ENCODE results near the gene C2orf68.
"Not testable (repeated sequence)": the region's sequence is repeated elsewhere in the genome, so short reads cannot be mapped to it uniquely, and the experiment has no call there.

C2orf68 gene, protein sequence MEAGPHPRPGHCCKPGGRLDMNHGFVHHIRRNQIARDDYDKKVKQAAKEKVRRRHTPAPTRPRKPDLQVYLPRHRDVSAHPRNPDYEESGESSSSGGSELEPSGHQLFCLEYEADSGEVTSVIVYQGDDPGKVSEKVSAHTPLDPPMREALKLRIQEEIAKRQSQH

DNA sequence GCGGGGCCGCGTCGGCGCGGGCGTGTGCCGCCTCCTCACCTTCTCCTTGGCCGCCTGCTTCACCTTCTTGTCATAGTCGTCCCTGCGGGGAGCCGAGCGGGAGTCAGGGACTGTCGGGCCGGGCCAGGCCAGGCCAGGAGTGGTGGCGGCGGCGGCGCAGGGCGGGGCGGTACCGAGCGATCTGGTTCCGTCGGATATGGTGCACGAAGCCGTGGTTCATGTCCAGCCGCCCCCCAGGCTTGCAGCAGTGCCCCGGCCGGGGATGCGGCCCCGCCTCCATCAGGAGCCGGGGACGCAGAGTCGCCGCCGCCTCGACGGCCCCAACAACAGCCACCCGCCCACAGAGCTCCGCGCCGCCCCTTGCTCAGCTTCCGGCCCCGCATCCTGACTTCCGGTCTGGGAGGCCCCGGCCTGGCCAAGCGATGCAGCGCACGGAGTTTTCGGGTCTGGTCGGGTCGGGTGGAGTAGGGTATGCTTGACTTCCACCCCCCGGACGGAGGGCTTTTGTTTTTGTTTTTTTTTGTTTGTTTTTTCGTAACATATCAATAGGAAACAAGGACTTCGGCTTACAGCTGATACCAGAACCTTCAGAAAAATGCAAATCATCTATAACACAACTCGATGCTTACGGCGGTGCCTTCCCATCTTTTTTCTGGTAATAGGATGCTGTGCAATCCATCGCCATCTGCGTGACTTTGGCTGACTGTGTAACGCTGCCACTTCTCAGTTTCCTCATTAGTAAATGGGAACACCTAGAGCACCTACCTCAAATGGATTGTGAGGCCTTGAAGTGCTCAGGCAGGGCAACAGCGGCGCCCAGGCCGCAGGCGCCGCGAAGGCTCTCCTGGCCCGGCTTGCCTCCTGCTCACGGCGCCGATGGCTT is at the start of gene C2orf68:
C2orf68 (minus strand) TSS at position 362 of the 883 bp plus-strand sequence; CDS start at position 280, 82 bp downstream.
- DNase-seq, result peak; percentile 84 to 85

DNA sequence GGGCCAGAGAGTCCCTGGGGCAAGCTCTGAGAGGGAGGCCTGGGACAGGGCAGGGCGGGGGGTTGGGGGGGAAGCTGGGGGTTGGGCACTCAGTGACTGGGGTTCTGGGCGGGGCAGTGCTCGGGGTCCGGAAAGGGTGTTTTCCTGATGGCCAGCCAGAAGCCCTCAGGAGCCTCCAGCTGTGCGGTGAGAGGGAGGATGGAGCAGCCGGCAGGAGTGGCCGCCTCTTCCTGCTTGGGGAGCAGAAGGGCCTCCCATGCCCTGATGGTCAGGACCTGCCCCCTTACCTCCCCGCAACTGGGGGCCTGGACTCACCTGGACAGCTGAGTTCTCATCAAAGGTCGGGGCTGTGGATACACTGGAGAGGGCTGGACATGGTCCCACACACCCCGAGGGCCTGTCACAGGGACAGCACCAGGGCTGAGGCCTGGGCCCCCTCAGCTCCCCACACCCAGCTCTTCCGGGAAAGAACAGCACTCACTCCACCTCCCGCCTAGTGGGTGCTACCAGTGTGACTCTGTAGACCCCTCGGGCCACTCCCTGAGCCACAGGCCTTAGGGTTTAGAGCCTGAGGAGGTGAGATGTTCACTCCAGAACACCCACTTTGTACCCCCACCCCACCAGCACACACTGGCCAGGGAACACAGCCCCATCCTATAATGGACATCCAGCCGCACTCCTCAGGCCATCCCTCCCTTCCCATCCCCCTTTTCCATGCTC is 49.4 kb upstream of the C2orf68 start:
- no peak for DNase-seq

DNA sequence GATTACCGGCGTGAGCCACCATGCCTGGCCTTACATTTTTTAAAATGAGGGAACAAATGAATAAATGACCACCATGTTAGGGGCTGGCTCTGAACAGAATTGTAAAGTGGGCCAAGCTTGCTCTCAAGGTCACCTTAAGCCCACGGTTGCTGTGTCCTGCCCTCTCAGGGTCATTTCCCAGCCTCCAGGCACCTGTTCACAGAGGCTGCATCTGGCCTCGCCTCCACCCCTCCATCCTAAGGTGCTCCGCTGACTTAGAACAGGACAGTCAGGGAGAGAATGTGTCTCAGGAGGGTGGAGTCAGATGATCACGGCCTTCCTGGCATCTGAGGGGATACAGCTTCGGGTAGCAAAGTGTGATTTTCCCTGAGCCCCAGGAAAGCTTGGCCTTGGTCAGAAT is 48.9 kb upstream of the C2orf68 start:
- no peak for DNase-seq

DNA sequence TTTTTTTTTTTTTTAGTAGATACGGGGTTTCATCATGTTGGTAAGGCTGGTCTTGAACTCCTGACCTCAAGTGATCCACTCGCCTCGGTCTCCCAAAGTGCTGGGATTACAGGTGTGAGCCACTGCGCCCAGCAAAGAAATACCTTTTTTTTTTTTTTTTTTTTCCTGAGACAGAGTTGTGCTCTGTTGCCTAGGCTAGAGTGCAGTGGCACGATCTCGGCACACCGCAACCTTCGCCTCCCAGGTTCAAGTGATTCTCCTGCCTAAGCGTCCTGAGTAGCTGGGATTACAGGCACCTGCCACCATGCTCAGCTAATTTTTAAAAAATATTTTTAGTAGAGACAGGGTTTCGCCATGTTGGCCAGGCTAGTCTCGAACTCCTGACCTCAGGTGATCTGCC is 48.4 kb upstream of the C2orf68 start:
- not testable (repeated sequence) for DNase-seq

DNA sequence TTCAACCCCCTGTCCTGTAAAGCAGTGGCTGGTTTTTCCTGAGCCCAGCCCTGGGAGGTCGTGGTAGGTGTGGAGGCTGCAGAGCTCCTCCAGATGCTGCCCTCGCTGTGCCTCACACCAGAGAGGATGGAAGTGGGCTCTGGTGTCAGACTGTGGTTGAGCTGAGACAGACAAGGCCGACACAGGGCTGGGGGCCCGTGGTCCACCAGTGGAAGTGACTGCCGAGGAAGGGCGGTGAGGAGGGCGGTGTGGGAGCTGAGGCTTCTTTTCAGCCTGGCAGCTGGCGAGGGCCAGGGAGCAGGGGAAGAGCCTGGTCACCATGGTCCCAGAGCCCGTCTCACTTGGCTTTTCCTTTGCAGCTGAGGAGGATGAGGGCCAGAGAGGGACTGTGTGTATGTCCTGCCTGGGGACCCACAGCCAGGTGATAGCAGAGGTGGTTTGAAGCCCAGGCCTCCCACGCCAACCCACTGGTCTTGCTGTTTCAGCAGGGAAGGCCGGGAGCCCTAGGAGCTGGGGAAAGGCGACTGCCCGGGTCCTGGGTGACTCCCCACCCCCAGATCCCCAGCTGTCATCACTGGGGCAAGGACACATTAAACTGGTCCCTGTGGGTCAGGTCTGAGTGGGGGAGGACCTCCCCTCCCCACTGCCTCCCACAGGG is 47.6 kb upstream of the C2orf68 start:
- DNase-seq, result no peak

DNA sequence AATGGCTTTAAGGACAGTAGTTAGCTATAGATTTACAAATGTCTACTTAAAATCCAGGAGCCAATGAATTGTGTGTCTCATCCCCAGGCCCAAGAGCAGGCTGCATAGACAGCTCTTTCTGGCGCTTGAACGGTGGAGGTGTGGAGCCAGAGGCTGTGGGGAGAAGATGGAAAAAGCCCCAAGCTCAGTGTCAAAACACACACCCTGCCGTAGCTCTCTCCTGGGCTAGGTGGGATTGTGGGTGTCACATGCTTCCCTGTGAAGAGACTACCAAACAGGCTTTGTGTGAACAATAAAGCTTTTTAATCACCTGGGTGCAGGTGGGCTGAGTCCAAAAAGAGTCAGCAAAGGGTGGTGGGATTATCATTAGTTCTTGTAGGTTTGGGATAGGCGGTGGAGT is 45.5 kb upstream of the C2orf68 start:
- DNase-seq, result not testable (repeated sequence)

DNA sequence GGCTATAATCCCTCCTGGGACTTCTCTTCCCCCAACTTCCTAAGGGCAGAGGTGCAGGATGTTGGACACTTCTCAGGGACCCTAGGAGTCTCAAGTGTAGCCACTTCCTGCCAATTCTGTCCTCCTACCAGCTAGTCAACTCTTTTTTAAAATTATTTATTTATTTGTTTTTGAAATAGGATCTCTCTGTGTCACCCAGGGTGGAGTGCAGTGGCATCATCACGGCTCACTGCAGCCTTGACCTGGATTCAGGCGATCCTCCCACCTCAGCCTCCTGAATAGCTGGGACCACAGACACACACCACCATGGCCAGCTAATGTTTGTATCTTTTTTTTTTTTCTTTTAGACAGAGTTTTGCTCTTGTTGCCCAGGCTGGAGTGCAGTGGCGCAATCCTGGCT is 44.6 kb upstream of the C2orf68 start:
- no peak for DNase-seq

DNA sequence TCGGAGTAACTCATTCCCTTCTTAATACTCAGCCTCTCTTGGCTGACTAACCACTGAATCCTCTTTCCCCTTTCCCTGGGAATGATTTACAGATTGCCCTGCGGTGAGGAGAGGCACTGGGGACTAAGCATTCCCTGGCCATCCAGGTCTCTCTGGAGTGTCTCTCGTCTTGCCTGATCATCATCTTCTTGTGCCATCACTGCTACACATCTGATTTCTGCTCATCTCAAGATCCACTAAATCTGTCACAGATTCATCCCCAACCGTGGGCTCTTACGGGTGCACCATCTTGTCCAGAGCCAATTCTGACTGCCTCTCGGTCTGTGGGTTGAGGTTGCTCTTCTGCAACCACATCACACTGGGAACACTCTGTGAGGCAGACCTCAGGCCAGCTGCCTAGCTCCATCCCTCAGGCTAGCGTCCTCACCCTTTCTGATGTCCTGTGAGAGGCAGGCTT is 44.1 kb upstream of the C2orf68 start:
- DNase-seq, result no peak

DNA sequence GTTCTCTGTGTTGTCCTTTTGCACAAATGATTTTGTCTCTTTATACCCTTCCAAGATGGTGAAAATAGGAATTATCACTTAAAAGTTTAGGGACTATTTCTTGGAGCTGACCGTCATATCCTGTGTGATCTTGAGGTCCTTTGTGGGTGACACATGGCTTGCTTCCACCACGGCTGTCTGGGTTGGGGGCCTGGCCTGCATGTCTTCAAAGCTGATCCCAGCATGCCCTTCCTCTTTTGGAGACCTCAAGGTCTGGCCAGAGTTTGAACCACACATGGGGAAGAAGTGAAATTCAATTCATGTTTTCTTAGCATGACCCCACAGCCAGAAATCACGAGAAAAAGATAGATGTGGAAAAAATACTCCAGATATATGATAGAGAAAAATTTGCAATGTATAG is 42.1 kb upstream of the C2orf68 start:
- DNase-seq, result no peak

DNA sequence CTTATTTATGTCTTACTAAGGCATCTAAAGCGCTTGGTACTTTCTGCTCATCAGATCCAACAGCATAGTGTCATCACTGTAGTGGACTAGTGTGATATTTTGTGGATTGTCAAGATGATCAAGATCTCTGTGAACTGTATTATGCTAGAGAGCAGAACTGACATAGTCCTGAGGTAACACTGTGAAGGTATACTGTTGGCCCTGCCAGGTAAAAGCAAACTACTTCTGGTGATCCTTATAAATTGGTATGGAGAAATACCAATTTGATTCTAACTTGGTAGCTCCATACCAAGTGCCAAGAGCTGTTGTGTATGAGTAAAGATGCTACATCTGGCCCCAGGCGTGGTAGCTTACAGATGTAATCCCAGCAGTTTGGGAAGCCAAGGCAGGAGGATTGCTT is 40.2 kb upstream of the C2orf68 start:
- DNase-seq, result no peak

DNA sequence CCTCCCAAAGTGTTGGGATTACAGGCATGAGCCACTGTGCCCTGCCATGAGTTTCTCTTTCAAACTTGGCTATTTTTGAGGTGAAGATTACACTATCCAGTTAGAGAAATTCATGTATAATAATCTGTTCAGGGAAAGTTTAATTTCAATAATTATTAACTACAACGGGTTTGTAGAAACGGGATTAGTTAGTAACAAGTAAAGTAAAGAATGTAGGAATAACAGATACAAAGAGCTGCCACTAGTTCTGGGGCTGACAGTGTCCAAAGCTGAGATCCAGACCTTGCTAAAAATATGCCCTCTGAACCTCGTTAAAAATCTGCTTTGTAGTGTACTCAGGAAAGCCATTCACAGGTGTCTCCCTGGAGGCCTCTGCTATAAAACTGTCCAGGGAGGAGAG is 39.2 kb upstream of the C2orf68 start:
- no peak for DNase-seq

DNA sequence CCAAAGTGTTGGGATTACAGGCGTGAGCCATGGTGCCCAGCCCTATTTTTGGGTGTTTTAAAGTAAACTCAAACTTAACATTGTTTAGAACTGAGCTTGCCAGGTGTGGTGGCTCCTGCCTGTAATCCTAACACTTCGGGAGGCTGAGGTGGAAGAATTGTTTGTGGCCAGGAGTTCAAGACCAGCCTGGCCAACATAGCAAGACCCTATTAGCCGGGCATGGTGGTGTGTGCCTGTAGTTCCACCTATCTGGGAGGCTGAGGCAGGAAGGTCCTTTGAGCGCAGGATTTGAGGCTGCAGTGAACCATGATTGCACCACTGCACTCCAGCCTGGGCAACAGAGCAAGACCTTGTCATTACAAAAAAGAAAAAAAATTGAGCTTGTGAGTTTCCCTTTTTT is 38.6 kb upstream of the C2orf68 start:
- DNase-seq, result no peak

DNA sequence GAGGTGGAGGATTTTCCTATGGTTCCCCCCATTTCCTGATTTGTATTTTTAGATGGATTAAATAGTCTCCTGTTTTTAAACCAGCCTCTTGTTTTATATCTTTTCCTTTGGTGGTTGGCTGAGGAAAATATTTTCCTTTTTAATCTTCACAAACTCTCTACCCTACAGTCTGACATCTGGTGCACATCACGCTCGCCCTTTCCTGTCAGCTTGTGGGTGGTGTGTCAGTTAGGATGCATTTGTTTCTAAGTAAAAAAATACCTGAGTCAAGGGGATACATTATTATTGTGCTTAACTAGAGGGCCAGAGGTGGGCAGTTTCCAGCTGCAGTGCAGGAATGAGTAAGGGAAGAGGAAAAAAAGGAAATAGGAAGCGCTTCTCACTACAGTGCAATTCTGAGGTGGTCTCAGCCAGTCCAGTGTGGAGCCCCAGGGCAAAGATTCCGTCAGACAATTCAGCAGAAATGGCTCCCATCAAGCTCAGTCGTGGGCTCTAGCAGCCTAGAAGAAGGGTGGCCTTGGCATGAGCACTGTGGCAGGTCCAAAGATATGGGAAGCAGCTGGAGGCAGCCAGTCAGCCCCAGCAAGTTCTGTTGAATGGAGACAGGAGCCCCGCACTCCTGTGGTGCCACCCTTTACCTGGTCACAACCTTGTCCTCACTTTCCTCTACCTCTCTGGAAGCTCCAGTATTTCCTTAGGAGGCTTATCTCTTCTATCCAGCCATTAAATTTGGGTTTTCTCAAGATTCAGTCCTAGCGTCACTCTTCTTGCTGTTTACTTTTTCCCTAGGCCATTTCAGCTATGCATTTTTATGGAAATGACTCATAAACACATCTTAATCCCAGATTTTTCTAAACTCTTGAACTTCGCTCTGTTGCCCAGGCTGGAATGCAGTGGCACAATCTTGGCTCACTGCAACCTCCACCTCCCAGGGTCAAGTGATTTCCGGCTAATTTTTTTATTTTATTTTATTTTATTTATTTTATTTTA is 37.6 kb upstream of the C2orf68 start:
- no peak for DNase-seq

DNA sequence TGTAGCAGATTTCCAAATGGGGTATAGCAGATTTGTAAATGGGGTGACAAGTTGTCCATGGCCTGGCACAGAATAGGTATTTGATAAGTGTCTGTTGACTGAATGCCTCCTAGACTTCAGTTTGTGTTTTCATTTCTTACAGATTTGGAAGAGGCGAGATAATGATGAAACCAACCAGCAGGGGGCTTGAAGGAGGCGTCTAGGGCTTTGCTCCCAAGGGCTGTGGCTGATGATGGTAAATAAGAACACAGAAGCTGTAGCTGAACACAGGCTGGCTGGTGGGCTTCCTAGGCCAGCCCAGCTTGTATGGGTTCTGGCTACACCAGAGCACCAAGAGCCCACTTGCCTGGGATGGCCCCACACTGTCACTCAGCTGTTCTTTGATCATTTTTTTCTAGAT is 36.8 kb upstream of the C2orf68 start:
- no peak for DNase-seq

DNA sequence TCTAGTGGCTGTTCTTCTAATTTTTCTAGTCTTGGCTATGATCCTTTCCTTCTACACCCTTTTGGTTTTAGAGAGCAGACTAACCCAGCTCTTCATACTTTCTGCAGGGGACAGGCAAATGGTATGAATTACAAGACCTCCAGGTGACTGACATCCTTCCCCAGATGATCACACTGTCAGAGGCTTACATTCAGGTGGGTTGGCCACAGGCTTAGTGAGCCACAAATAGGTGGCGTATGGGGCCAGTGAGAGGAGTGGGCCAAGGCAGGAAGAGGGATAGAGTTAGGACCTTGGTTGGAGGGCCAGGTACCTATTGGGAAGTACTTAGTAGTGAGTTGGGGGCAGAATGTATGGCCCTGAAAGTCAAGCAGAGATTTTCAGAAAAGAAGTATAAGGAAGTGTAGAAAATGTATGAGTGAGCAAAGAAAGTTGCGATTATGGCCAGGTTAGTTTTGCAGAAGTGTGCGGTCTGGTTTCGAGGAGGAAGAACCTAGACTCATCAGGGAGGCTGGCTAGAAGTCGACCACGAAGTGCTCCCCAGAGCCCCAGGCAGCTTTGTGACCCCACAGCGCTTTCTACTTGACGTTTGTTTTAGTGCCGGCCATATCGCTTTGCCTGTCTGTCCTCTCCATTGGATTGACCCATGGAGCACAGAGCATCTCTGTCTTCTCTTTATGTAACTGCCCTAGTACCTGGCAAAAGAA is 36.1 kb upstream of the C2orf68 start:
- peak in 1 of 2 donors; percentile 29 for DNase-seq

DNA sequence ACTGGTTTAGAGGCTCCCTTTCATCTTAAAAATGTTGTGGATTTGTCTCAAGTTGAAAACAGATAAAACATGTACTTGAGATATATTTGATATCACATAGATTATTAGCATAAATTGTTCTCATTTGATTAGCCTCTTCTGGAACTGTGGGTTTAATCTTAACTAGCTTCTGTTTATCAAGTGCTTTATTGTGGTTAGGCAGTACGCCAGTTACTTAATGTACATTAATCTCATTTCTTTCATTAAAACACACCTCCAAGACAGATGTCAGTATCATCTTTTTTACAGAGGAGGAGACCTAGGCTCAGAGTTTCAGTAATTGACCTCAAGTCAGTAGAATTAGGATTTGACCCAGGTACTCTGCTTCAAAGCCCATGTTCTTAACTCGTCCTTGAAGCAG is 34.3 kb upstream of the C2orf68 start:
- no peak for DNase-seq

DNA sequence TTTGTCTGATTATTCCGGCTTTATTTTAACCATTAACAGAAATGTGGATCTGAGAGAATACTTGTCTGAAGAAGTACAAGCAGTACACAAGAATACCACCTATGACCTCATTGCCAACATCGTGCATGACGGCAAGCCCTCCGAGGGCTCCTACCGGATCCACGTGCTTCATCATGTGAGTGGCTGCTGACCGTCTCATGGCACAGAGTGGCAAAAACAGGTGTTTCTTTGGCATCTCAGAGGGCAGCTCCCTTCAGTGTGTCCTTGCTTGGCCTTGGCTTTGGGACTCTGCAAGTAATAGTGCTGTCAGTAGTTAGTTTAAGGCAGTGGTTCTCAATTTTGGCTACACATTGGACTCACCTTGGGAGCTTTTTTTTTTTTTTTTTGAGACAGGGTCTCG is 33.0 kb upstream of the C2orf68 start:
- no peak for DNase-seq

DNA sequence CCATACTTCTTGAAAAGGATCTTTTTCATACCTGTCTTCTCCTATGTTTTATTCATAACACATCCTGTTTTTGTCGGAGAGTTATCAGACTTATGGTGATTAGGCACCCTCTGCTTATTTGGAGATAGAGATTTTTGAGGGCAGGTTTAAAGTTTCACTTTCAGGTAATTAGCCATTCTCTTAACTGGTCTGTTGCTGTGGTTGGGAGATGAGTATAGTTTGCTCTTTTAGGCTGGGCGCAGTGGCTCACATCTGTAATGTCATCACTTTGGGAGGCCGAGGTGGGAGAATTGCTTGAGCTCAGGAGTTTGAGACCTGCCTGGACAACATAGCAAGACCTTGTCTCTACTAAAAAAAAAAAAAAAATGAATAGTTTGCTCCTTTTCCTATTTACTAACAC is 30.9 kb upstream of the C2orf68 start:
- DNase-seq, result peak in 1 of 2 donors; percentile 12

DNA sequence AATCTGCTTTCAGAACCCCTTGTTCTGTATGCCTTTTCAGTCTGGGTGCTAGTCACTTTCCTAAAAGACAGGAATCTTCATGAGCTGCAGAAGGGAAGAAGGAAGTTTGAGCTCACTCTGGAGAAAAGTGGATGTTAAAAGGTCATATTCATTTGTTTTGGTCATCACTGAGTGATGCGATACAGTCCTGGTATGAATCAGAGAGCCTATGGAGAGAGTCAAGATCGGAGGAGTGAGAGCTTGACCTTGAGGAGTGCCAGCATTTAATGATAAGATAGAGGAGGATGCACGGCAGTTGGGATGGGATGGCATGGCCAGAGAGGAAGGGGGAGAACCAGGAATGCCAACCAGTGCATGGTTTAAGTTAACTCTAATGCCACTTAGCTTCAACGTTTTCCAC is 23.8 kb upstream of the C2orf68 start:
- no peak for DNase-seq

DNA sequence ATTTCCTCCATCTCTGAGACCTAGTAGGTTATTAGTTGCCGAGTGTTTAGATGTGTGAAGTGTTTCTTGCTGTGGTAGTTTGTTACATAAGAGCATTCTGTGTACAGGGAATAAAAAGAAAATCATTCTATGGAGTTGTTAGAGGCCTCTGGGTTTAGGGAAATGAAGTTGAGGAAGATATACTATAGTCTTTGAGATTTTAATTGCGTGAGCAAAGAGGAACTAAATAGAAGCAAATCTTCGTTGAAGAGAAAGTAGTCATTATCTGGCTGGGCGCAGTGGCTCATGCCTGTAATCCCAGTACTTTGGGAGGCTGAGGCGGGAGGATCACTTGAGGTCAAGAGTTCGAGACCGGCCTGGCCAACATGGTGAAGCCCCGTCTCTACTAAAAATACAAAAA is 23.1 kb upstream of the C2orf68 start:
- DNase-seq, result no peak

DNA sequence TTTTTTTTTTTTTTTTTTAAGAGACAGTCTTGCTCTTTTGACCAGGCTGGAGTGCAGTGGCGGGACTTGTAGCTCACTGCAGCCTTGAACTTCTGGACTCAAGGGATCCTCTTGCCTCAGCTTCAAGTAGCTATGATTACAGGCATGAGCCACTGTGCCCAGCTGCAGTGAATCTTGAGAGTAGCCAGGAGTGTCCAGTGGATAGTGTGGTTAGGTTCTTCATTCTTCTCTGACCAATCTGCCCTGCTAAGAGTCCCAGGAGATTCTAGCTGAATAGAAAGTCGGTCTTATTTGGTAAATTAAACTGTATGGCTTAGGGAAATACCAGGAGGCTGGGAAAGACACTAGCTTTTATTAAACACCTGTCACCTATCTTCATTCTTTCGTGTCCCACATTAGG is 19.4 kb upstream of the C2orf68 start:
- no peak for DNase-seq
